ENCODE results near the gene DBH.

DNA sequence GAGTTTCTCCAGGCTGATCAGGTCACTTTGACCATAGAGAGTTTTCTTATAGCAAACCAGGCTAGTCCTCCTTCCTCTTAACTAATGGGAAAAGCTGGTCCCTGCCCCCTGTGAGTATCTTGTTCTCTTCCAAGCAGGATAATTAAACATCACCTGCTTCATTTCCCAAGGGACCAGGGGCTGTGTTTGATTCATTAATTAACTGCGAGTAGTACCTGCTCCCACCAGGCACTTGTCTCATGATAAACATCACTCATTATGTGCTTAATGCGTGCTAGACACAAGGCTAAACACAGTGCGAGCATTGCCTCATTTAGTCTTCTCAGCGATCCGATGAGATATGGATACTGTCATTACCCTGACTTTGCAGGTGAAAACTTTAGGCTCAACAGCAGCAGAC lies 25.3 kb upstream of the DBH start:
- TF ChIP-seq EP300 (IDR thresholded peaks at IDR 0.05; ENCODE audit: borderline replicate concordance) (no peak), NFIC (IDR thresholded peaks at IDR 0.05) (no peak)

Measured in Ishikawa (cell line).